ENCODE data around the gene KLHL35. TPM values are rescaled to one million over a fixed set of nuclear protein-coding genes. Genes with fewer than 3 reads are reported as not detected.

KLHL35 gene
- total RNA-seq, 4 donors from 2014 or later = 0.27 to 0.32 TPM; not detected in 2

- no peak for TF ChIP-seq CTCF (IDR thresholded peaks at IDR 0.05)
- no peak for TF ChIP-seq POLR2AphosphoS5 (IDR thresholded peaks at IDR 0.05)
- TF ChIP-seq POLR2A (IDR thresholded peaks at IDR 0.05) = no peak
- TF ChIP-seq EP300 (IDR thresholded peaks at IDR 0.05; ENCODE audit: low read depth) = no peak
- in situ Hi-C loops (cut with MboI; ENCODE audit: low pct_ligation_motif_present in 1 of 4, low pct_unique_long_range_greater_than_20kb in 1 of 4, low sequenced_read_pairs in 3 of 4) (loop anchor here in 1 of 4 donors (25.0 kb wide), 1 partner anchor 99 kb away; the partner anchor contains the start of gene GDPD5), intact Hi-C loops (cut with DNase I; ENCODE audit: low total_unique reads) (no loop called here)
- WGBS, 2 donors (ENCODE audit: low coverage in 1 of 2) = 80 to 89% methylated on average over 1 to 13 of the region's 13 CpGs
- peaks cover 5% of the 10 kb centered on the region for H3K27me3 ChIP-seq
- H3K27ac ChIP-seq = no peak overlapping the region
- no peaks in the 10 kb centered on the region for H3K4me1 ChIP-seq
- no peaks in the 10 kb centered on the region for H3K36me3 ChIP-seq
- no peaks in the 10 kb centered on the region for H3K9me3 ChIP-seq
- H3K4me3 ChIP-seq = no peak overlapping the region
- no peak for DNase-seq
Measured at GRCh38 chr11:75437966-75438659, 5.1 kb upstream of the KLHL35 start.

- H3K36me3 ChIP-seq = no peaks in the 10 kb centered on the region
- H3K4me3 ChIP-seq = no peak overlapping the region
- peaks cover 18% of the 10 kb centered on the region for H3K27me3 ChIP-seq
- in situ Hi-C loops (cut with MboI; ENCODE audit: low pct_ligation_motif_present in 1 of 4, low pct_unique_long_range_greater_than_20kb in 1 of 4, low sequenced_read_pairs in 3 of 4) = loop anchor here in 1 of 4 donors (25.0 kb wide), 1 partner anchor 100 kb away; the partner anchor contains the start of gene GDPD5
- intact Hi-C loops (cut with DNase I; ENCODE audit: low total_unique reads) = no loop called here
- H3K9me3 ChIP-seq = no peaks in the 10 kb centered on the region
- peaks cover 0 to 3% (median 0%) of the 10 kb centered on the region in 4 donors for H3K4me1 ChIP-seq
- no peak overlapping the region for H3K27ac ChIP-seq
- 71% methylated on average over 6 of the region's 9 CpGs; no CpG with 5 or more reads in 1 of the 2 donors for WGBS, 2 donors (ENCODE audit: low coverage in 1 of 2)
- DNase-seq = no peak
- TF ChIP-seq EP300 (IDR thresholded peaks at IDR 0.05; ENCODE audit: low read depth) (no peak), CTCF (IDR thresholded peaks at IDR 0.05) (no peak), POLR2A (IDR thresholded peaks at IDR 0.05) (no peak), POLR2AphosphoS5 (IDR thresholded peaks at IDR 0.05) (no peak)
Measured at GRCh38 chr11:75436806-75437205, 3.8 kb upstream of the KLHL35 start.

GRCh38 chr11:75435571-75435925 is 2.5 kb upstream of the KLHL35 start:
- intact Hi-C loops (cut with DNase I; ENCODE audit: low total_unique reads) = no loop called here
- Histone ChIP-seq H3K36me3 (no peaks in the 10 kb centered on the region), H3K9me3 (no peaks in the 10 kb centered on the region), H3K4me1 (peaks cover 1 to 13% (median 4%) of the 10 kb centered on the region in 4 donors), H3K27me3 (peaks cover 31% of the 10 kb centered on the region), H3K4me3 (no peak overlapping the region), H3K27ac (no peak overlapping the region)
- 89% methylated on average over 9 of the region's 9 CpGs; no CpG with 5 or more reads in 1 of the 2 donors for WGBS, 2 donors (ENCODE audit: low coverage in 1 of 2)
- DNase-seq = no peak
- TF ChIP-seq POLR2A (IDR thresholded peaks at IDR 0.05) (no peak), CTCF (IDR thresholded peaks at IDR 0.05) (no peak), POLR2AphosphoS5 (IDR thresholded peaks at IDR 0.05) (no peak)
- in situ Hi-C loops (cut with MboI; ENCODE audit: low pct_ligation_motif_present in 1 of 4, low pct_unique_long_range_greater_than_20kb in 1 of 4, low sequenced_read_pairs in 3 of 4) = loop anchor here in 1 of 4 donors (25.0 kb wide), 1 partner anchor 102 kb away; the partner anchor contains the start of gene GDPD5

GRCh38 chr11:75434886-75435570 is 2.0 kb upstream of the KLHL35 start:
- Histone ChIP-seq H3K4me1 (peaks cover 5 to 16% (median 7%) of the 10 kb centered on the region in 4 donors), H3K27ac (no peak overlapping the region), H3K36me3 (no peaks in the 10 kb centered on the region), H3K9me3 (no peaks in the 10 kb centered on the region), H3K4me3 (no peak overlapping the region), H3K27me3 (peaks cover 35% of the 10 kb centered on the region)
- in situ Hi-C loops (cut with MboI; ENCODE audit: low pct_ligation_motif_present in 1 of 4, low pct_unique_long_range_greater_than_20kb in 1 of 4, low sequenced_read_pairs in 3 of 4) (loop anchor here in 1 of 4 donors (25.0 kb wide), 1 partner anchor 102 kb away; the partner anchor contains the start of gene GDPD5), intact Hi-C loops (cut with DNase I; ENCODE audit: low total_unique reads) (no loop called here)
- TF ChIP-seq POLR2AphosphoS5 (IDR thresholded peaks at IDR 0.05) = no peak
- no peak for TF ChIP-seq CTCF (IDR thresholded peaks at IDR 0.05)
- TF ChIP-seq POLR2A (IDR thresholded peaks at IDR 0.05) = no peak
- TF ChIP-seq EP300 (IDR thresholded peaks at IDR 0.05; ENCODE audit: low read depth) = no peak
- DNase-seq = no peak
- 53 to 84% methylated on average over 3 to 12 of the region's 12 CpGs for WGBS, 2 donors (ENCODE audit: low coverage in 1 of 2)
